GM12892 (cell line): ENCODE data around the gene GINM1.

Source experiments
- DNase-seq: peaks from one replicate; pipeline ENCODE4 v3.0.0; 2011; ENCODE audit not compliant: insufficient read length
- FAIRE-seq: peaks from 2 replicates; lab custom pipeline; 2011; peaks lifted over from hg19 to GRCh38; lab: Jason Lieb, UNC
- POLR2A ChIP-seq: IDR thresholded peaks from 2 replicates; pipeline ENCODE4 v1.6.1; 2011; ENCODE audit warnings: low read depth, low read length, control low read depth
- POLR2AphosphoS5 ChIP-seq: IDR thresholded peaks from 2 replicates; pipeline ENCODE4 v1.6.1; 2011; ENCODE audit warnings: low read depth, low read length, control low read depth
- TAF1 ChIP-seq: IDR thresholded peaks from 2 replicates; pipeline ENCODE4 v1.6.1; 2011; ENCODE audit warnings: low read depth, mild to moderate bottlenecking, control low read depth, low read length, borderline replicate concordance

GINM1 gene

GRCh38 chr6:149563203-149563927 is 2.8 kb upstream of the GINM1 start:
- TF ChIP-seq TAF1 (no peak), POLR2A (no peak), POLR2AphosphoS5 (no peak)
- FAIRE-seq: no peak
- no peak for DNase-seq

- DNase-seq: no peak
- no peak for FAIRE-seq
- TF ChIP-seq TAF1: no peak
Measured at GRCh38 chr6:149563928-149564325, 2.2 kb upstream of the GINM1 start.

- TF ChIP-seq TAF1: no peak
- no peak for TF ChIP-seq POLR2A
- no peak for TF ChIP-seq POLR2AphosphoS5
- FAIRE-seq: peak; percentile 46
- no peak for DNase-seq
Measured at GRCh38 chr6:149566410-149567193, 427 bp downstream of the GINM1 start.

GRCh38 chr6:149567194-149567586 is 1.0 kb downstream of the GINM1 start:
- FAIRE-seq: no peak
- no peak for DNase-seq
- TF ChIP-seq TAF1: no peak
- no peak for TF ChIP-seq POLR2AphosphoS5
- TF ChIP-seq POLR2A: no peak

GRCh38 chr6:149567945-149568585 is 1.9 kb downstream of the GINM1 start:
- TF ChIP-seq POLR2A (no peak), TAF1 (no peak), POLR2AphosphoS5 (no peak)
- no peak for DNase-seq
- FAIRE-seq: no peak

GRCh38 chr6:149580880-149581279 is 14.7 kb downstream of the GINM1 start:
- FAIRE-seq: no peak
- no peak for DNase-seq
- TF ChIP-seq POLR2A (no peak), TAF1 (no peak), POLR2AphosphoS5 (no peak)

GRCh38 chr6:149581349-149581748 is 15.2 kb downstream of the GINM1 start:
- FAIRE-seq (no peak), DNase-seq (no peak)
- TF ChIP-seq POLR2AphosphoS5 (no peak), POLR2A (no peak)

GRCh38 chr6:149586149-149586548 is 20.0 kb downstream of the GINM1 start:
- no peak for FAIRE-seq
- no peak for DNase-seq
- TF ChIP-seq TAF1: no peak
- no peak for TF ChIP-seq POLR2AphosphoS5

GRCh38 chr6:149592983-149593382 is 26.8 kb downstream of the GINM1 start:
- DNase-seq (no peak), FAIRE-seq (no peak)
- TF ChIP-seq TAF1 (no peak), POLR2AphosphoS5 (no peak), POLR2A (no peak)

GRCh38 chr6:149593408-149593807 is 27.2 kb downstream of the GINM1 start:
- no peak for TF ChIP-seq POLR2A
- TF ChIP-seq POLR2AphosphoS5: no peak
- no peak for TF ChIP-seq TAF1
- FAIRE-seq (no peak), DNase-seq (no peak)

GRCh38 chr6:149600508-149600907 is 34.3 kb downstream of the GINM1 start:
- FAIRE-seq (no peak), DNase-seq (no peak)
- TF ChIP-seq TAF1 (no peak), POLR2AphosphoS5 (no peak), POLR2A (no peak)

- no peak for TF ChIP-seq POLR2A
- TF ChIP-seq POLR2AphosphoS5: no peak
- DNase-seq: no peak
Measured at GRCh38 chr6:149608381-149608982, 42.3 kb downstream of the GINM1 start.

More at GRCh38 chr6:149608381-149608982, 42.3 kb downstream of the GINM1 start:
- FAIRE-seq: no peak
